Bronchial epithelial cell (primary cell): ENCODE measurements around the gene RHPN2. TPM values are rescaled to one million over a fixed set of nuclear protein-coding genes. Genes with fewer than 3 reads are reported as not detected.

Experiments used
- DNase-seq: peaks from one replicate; pipeline ENCODE4 v3.0.0-alpha.2; 2010; ENCODE audit warnings: low read depth
- FAIRE-seq: peaks from 2 replicates; lab custom pipeline; 2011; peaks lifted over from hg19 to GRCh38; lab: Jason Lieb, UNC
- H3K27me3 ChIP-seq: 2 replicates; pipeline ENCODE4 v1.5.1; 2011; ENCODE audit warnings: low read length; ENCODE audit not compliant: control insufficient read depth, insufficient read depth
- H3K36me3 ChIP-seq: 2 replicates; pipeline ENCODE4 v1.5.1; 2011; ENCODE audit warnings: low read length; ENCODE audit not compliant: control insufficient read depth, insufficient read depth
- H3K4me3 ChIP-seq: 2 replicates; pipeline ENCODE4 v1.5.1; 2011; ENCODE audit warnings: mild to moderate bottlenecking, low read depth, low read length, control low read depth
- CTCF ChIP-seq: IDR thresholded peaks from 2 replicates; pipeline ENCODE4 v1.5.1; 2011; ENCODE audit warnings: mild to moderate bottlenecking, moderate library complexity, low read length, control low read depth, inconsistent platforms; ENCODE audit not compliant: insufficient read depth, severe bottlenecking
- total RNA-seq: library from RNA; depleted of rRNA; stranded (reverse); fragments of >200 nt; gene quantifications from 2 replicates; pipeline ENCODE4 v1.2.1, GENCODE V29; 2014

The RHPN2 gene
- total RNA-seq, 1 donor from 2014 or later: 22.1 TPM

- H3K27me3 ChIP-seq: no peaks in the 10 kb centered on the region
- peak; percentile 7 for FAIRE-seq
- no peak for DNase-seq
- H3K4me3 ChIP-seq: no peak overlapping the region
- no peak for TF ChIP-seq CTCF
- H3K36me3 ChIP-seq: peaks cover 18% of the 10 kb centered on the region
These were observed 28.9 kb upstream of the RHPN2 start for GRCh38 chr19:33093420-33094210.

DNA sequence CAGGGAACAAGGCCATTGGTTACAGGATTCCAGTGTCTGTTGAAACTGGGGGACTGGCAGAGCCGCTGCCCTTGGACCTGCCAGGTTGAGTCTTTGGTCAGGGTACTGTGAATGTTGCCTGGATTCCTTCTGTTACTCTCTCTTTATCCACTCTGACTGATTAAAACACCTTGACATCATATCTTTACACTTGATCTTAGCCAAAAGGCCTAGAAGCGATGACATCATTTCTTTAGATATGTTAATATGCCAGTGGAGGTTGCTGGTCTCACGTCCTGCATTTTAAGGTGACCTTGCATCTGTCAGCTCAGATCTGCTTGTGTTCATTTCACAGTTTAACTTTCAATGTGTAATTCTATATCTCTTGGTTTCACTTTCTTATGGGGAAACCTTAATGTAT is 25.5 kb upstream of the RHPN2 start:
- Histone ChIP-seq H3K27me3 (no peaks in the 10 kb centered on the region), H3K4me3 (no peak overlapping the region), H3K36me3 (peaks cover 15% of the 10 kb centered on the region)
- DNase-seq: no peak
- TF ChIP-seq CTCF: no peak
- FAIRE-seq: no peak

DNA sequence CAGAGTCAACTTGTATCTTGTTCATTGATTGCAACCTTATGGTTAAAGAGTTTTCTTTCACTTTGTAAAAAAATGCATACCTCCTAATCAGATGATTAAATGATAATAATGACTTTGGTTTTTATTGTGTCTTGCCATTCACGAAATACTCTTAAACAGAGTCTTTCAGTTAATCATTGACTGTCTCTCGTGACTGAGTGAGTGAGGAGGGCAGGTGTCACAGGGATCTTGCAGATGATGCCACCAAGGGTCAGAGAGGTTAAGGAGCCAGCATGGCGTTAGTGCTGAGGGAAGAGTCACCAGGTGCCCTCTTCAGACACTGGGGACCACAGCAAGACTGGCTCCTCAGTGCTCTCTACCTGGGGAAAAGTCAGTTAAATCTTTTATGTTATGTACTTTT is 24.3 kb upstream of the RHPN2 start:
- Histone ChIP-seq H3K4me3 (no peak overlapping the region), H3K27me3 (no peaks in the 10 kb centered on the region), H3K36me3 (peaks cover 15% of the 10 kb centered on the region)
- DNase-seq: no peak
- no peak for FAIRE-seq
- no peak for TF ChIP-seq CTCF

GRCh38 chr19:33086955-33087354 is 22.3 kb upstream of the RHPN2 start:
- no peak for FAIRE-seq

GRCh38 chr19:33085570-33086128 is 21.0 kb upstream of the RHPN2 start:
- Histone ChIP-seq H3K36me3 (peaks cover 6% of the 10 kb centered on the region), H3K4me3 (no peak overlapping the region), H3K27me3 (no peaks in the 10 kb centered on the region)
- TF ChIP-seq CTCF: no peak
- DNase-seq (no peak), FAIRE-seq (no peak)

More at GRCh38 chr19:33086955-33087354, 22.3 kb upstream of the RHPN2 start:
- no peak for TF ChIP-seq CTCF
- Histone ChIP-seq H3K36me3 (peaks cover 8% of the 10 kb centered on the region), H3K27me3 (no peaks in the 10 kb centered on the region), H3K4me3 (no peak overlapping the region)
- DNase-seq: no peak
